Measurements from ENCODE around the gene CADM1.

CADM1 gene

GRCh38 chr11:115168686-115169085 lies 335.5 kb downstream of the CADM1 start:
- DNase-seq = no peak

- peak; percentile 96 for DNase-seq
Observed at GRCh38 chr11:115168229-115168671, 336.0 kb downstream of the CADM1 start.

- DNase-seq = peak; percentile 46
Observed at GRCh38 chr11:115167456-115167855, 336.8 kb downstream of the CADM1 start.

- peak; percentile 26 for DNase-seq
Observed at GRCh38 chr11:115166820-115167219, 337.4 kb downstream of the CADM1 start.

GRCh38 chr11:115164774-115165173 lies 339.4 kb downstream of the CADM1 start:
- peak; percentile 91 for DNase-seq

- no peak for DNase-seq
Observed at GRCh38 chr11:115162919-115163318, 341.3 kb downstream of the CADM1 start.

- DNase-seq = peak; percentile 76
Observed at GRCh38 chr11:115161876-115162275, 342.3 kb downstream of the CADM1 start.

- peak; percentile 90 for DNase-seq
Observed at GRCh38 chr11:115159207-115159606, 345.0 kb downstream of the CADM1 start.

- no peak for DNase-seq
Observed at GRCh38 chr11:115158053-115158452, 346.2 kb downstream of the CADM1 start.

- no peak for DNase-seq
Observed at GRCh38 chr11:115157247-115157646, 347.0 kb downstream of the CADM1 start.

GRCh38 chr11:115155978-115156377 lies 348.2 kb downstream of the CADM1 start:
- peak; percentile 54 for DNase-seq

GRCh38 chr11:115155320-115155719 lies 348.9 kb downstream of the CADM1 start:
- DNase-seq = no peak

GRCh38 chr11:115154355-115154736 lies 349.9 kb downstream of the CADM1 start:
- DNase-seq = no peak

- no peak for DNase-seq
Observed at GRCh38 chr11:115153731-115154354, 350.4 kb downstream of the CADM1 start.

- DNase-seq = peak; percentile 34
Observed at GRCh38 chr11:115153135-115153534, 351.1 kb downstream of the CADM1 start.

- DNase-seq = peak; percentile 16
Observed at GRCh38 chr11:115151010-115151409, 353.2 kb downstream of the CADM1 start.

GRCh38 chr11:115148691-115149090 lies 355.5 kb downstream of the CADM1 start:
- DNase-seq = no peak

- DNase-seq = no peak
Observed at GRCh38 chr11:115148101-115148500, 356.1 kb downstream of the CADM1 start.

GRCh38 chr11:115147243-115147807 lies 356.9 kb downstream of the CADM1 start:
- no peak for DNase-seq

GRCh38 chr11:115146425-115146824 lies 357.8 kb downstream of the CADM1 start:
- no peak for DNase-seq

GRCh38 chr11:115145324-115145723 lies 358.9 kb downstream of the CADM1 start:
- DNase-seq = peak; percentile 77

- peak; percentile 92 for DNase-seq
Observed at GRCh38 chr11:115144914-115145313, 359.3 kb downstream of the CADM1 start.

- no peak for DNase-seq
Observed at GRCh38 chr11:115144014-115144413, 360.2 kb downstream of the CADM1 start.

- peak; percentile 43 for DNase-seq
Observed at GRCh38 chr11:115141231-115142114, 362.7 kb downstream of the CADM1 start.
